NCI-H446 treated with DMSO at 0.1 percent for 48 hours (cell line): ENCODE measurements around the gene OAS3.
"Not testable (repeated sequence)": the region's sequence is repeated elsewhere in the genome, so short reads cannot be mapped to it uniquely, and the experiment has no call there.

Experiments used
- DNase-seq: peaks from one replicate; lab custom pipeline; 2025; lab: John Stamatoyannopoulos, UW

Gene OAS3

GRCh38 chr12:112937741-112938719 lies at the start of gene OAS3:
TSS of gene OAS3 (plus strand) at chr12:112938474. CDS start at chr12:112938531, 57 bp downstream.
- DNase-seq, result no peak

- DNase-seq, result peak; percentile 46
Observed at GRCh38 chr12:112891093-112892024, 46.9 kb upstream of the OAS3 start.

GRCh38 chr12:112892856-112893255 lies 45.4 kb upstream of the OAS3 start:
- DNase-seq, result no peak

- DNase-seq, result no peak
Observed at GRCh38 chr12:112894128-112894527, 44.1 kb upstream of the OAS3 start.

- DNase-seq, result no peak
Observed at GRCh38 chr12:112898380-112898779, 39.9 kb upstream of the OAS3 start.

GRCh38 chr12:112900298-112901145 lies 37.8 kb upstream of the OAS3 start:
- DNase-seq, result peak; percentile 95

GRCh38 chr12:112901271-112901670 lies 37.0 kb upstream of the OAS3 start:
- DNase-seq, result no peak

- no peak for DNase-seq
Observed at GRCh38 chr12:112904571-112904970, 33.7 kb upstream of the OAS3 start.

GRCh38 chr12:112905451-112906089 lies 32.7 kb upstream of the OAS3 start:
- DNase-seq, result peak; percentile 55

GRCh38 chr12:112906712-112907414 lies 31.4 kb upstream of the OAS3 start, which contains the start of gene OAS1:
TSS of gene OAS1 (plus strand) at chr12:112906962. CDS start at chr12:112907040, 78 bp downstream.
- peak; percentile 54 for DNase-seq

GRCh38 chr12:112907415-112908157 lies 30.7 kb upstream of the OAS3 start:
- no peak for DNase-seq

GRCh38 chr12:112908548-112908947 lies 29.7 kb upstream of the OAS3 start:
- no peak for DNase-seq

- DNase-seq, result no peak
Observed at GRCh38 chr12:112909693-112910092, 28.6 kb upstream of the OAS3 start.

- no peak for DNase-seq
Observed at GRCh38 chr12:112913038-112913688, 25.1 kb upstream of the OAS3 start.

- not testable (repeated sequence) for DNase-seq
Observed at GRCh38 chr12:112913888-112914287, 24.4 kb upstream of the OAS3 start.

GRCh38 chr12:112916270-112916669 lies 22.0 kb upstream of the OAS3 start:
- DNase-seq, result peak; percentile 69

- no peak for DNase-seq
Observed at GRCh38 chr12:112919121-112919520, 19.2 kb upstream of the OAS3 start.

- DNase-seq, result no peak
Observed at GRCh38 chr12:112924986-112925385, 13.3 kb upstream of the OAS3 start.
